Choroid plexus epithelial cell (primary cell): ENCODE data around the gene TREML2.
"Not testable (repeated sequence)": the region's sequence is repeated elsewhere in the genome, so short reads cannot be mapped to it uniquely, and the experiment has no call there.

ENCODE experiments used
- DNase-seq: peaks from one replicate; pipeline ENCODE4 v3.0.0-alpha.2; 2010; ENCODE audit warnings: low read depth
- H3K4me3 ChIP-seq: 2 replicates; pipeline ENCODE4 v1.5.1; 2011; ENCODE audit warnings: low read depth, mild to moderate bottlenecking, control low read depth, low read length, moderate library complexity
- CTCF ChIP-seq: conservative IDR thresholded peaks from 2 replicates; pipeline ENCODE4 v1.5.1; 2011; ENCODE audit warnings: low read depth, mild to moderate bottlenecking, control low read depth, inconsistent platforms, low read length, moderate library complexity

TREML2 gene

GRCh38 chr6:41197234-41197633 is 3.7 kb downstream of the TREML2 start:
- no peak for TF ChIP-seq CTCF
- no peak overlapping the region for H3K4me3 ChIP-seq
- no peak for DNase-seq

GRCh38 chr6:41194386-41194785 is 6.6 kb downstream of the TREML2 start:
- H3K4me3 ChIP-seq: no peak overlapping the region
- TF ChIP-seq CTCF: no peak
- no peak for DNase-seq

GRCh38 chr6:41193884-41194283 is 7.1 kb downstream of the TREML2 start:
- no peak for DNase-seq
- TF ChIP-seq CTCF: no peak
- no peak overlapping the region for H3K4me3 ChIP-seq

- no peak for DNase-seq
Measured at GRCh38 chr6:41193171-41193734, 7.7 kb downstream of the TREML2 start.

GRCh38 chr6:41191569-41191968 is 9.4 kb downstream of the TREML2 start:
- DNase-seq: peak; percentile 18
- peak; percentile 55 for TF ChIP-seq CTCF
- no peak overlapping the region for H3K4me3 ChIP-seq

More at GRCh38 chr6:41193171-41193734, 7.7 kb downstream of the TREML2 start:
- no peak overlapping the region for H3K4me3 ChIP-seq
- no peak for TF ChIP-seq CTCF

- H3K4me3 ChIP-seq: no peak overlapping the region
- no peak for DNase-seq
- TF ChIP-seq CTCF: no peak
Measured at GRCh38 chr6:41190791-41191190, 10.2 kb downstream of the TREML2 start.

GRCh38 chr6:41189967-41190366 is 11.0 kb downstream of the TREML2 start:
- no peak overlapping the region for H3K4me3 ChIP-seq
- no peak for DNase-seq
- no peak for TF ChIP-seq CTCF

GRCh38 chr6:41189046-41189445 is 11.9 kb downstream of the TREML2 start:
- DNase-seq, H3K4me3 ChIP-seq: not testable (repeated sequence)
